SJCRH30 (cell line): ENCODE measurements around the gene SGO1. TPM values are rescaled to one million over a fixed set of nuclear protein-coding genes. Genes with fewer than 3 reads are reported as not detected.

Experiments used
- DNase-seq, 2 experiments: peaks; one replicate each; pipeline ENCODE4 v3.0.0-alpha.2; 2015 to 2020
- H3K27ac ChIP-seq: fragments of 250-450 bp; sonication (Bioruptor Pico); 2 replicates; pipeline ENCODE4 v1.5.1; 2020; ENCODE audit warnings: mild to moderate bottlenecking, moderate library complexity
- H3K27me3 ChIP-seq: fragments of 250-450 bp; sonication (Bioruptor Pico); 2 replicates; pipeline ENCODE4 v1.5.1; 2020; ENCODE audit warnings: mild to moderate bottlenecking, moderate library complexity
- H3K36me3 ChIP-seq: fragments of 250-450 bp; sonication (Bioruptor Pico); 2 replicates; pipeline ENCODE4 v1.5.1; 2020; ENCODE audit warnings: mild to moderate bottlenecking, moderate library complexity
- H3K4me1 ChIP-seq: fragments of 250-450 bp; sonication (Bioruptor Pico); 2 replicates; pipeline ENCODE4 v1.5.1; 2020; ENCODE audit warnings: mild to moderate bottlenecking, moderate library complexity
- H3K4me3 ChIP-seq: fragments of 250-450 bp; sonication (Bioruptor Pico); 2 replicates; pipeline ENCODE4 v1.5.1; 2020; ENCODE audit warnings: mild to moderate bottlenecking, moderate library complexity
- H3K9me3 ChIP-seq: fragments of 250-450 bp; sonication (Bioruptor Pico); replicated peaks from 2 replicates; pipeline ENCODE4 v1.5.1; 2020; ENCODE audit warnings: mild to moderate bottlenecking, moderate library complexity
- total RNA-seq: library from RNA; depleted of rRNA; stranded (reverse); fragments of >200 nt; shearing (Covaris generic); gene quantifications from 2 replicates; pipeline ENCODE4 v1.2.3, GENCODE V29; 2014; rRNA removed

Gene SGO1
- total RNA-seq, 1 experiment from 2014 or later = 26.6 TPM

GRCh38 chr3:20141316-20141715, 44.7 kb downstream of the SGO1 start:
- DNase-seq = peak in 1 of 2 experiments; percentile 45
- peak overlapping the region; percentile 12; the same call in 1 of the 2 replicates for H3K4me3 ChIP-seq
- no peaks in the 10 kb centered on the region for H3K27me3 ChIP-seq
- no peaks in the 10 kb centered on the region for H3K9me3 ChIP-seq
- H3K4me1 ChIP-seq = peaks cover 12% of the 10 kb centered on the region
- peak overlapping the region; percentile 79 for H3K27ac ChIP-seq
- no peaks in the 10 kb centered on the region for H3K36me3 ChIP-seq

DNA sequence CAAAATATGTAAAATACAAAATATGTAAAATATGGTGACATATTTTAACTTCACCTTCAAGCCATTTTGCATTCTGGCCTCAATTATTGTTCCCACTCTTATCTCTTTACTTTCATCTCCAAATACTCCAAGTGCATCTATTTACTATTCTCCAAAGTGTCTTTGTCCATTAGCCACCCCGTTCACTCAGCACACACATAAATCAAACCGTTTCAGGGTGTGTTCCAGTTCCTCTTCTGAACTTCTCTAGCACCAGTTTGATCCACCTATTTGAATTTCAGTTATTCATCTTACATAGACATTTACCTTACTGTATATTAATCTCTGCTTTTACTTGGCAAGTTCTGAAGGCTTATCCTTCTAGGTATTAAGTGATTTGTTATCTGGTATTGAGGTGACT, 45.1 kb downstream of the SGO1 start:
- no peaks in the 10 kb centered on the region for H3K27me3 ChIP-seq
- H3K4me1 ChIP-seq = peaks cover 12% of the 10 kb centered on the region
- no peaks in the 10 kb centered on the region for H3K36me3 ChIP-seq
- H3K9me3 ChIP-seq = no peaks in the 10 kb centered on the region
- H3K27ac ChIP-seq = peak overlapping the region; percentile 79; the same call in 1 of the 2 replicates
- no peak overlapping the region for H3K4me3 ChIP-seq
- DNase-seq = no peak

GRCh38 chr3:20137647-20138046, 48.4 kb downstream of the SGO1 start:
- Histone ChIP-seq H3K9me3 (no peaks in the 10 kb centered on the region), H3K36me3 (no peaks in the 10 kb centered on the region), H3K4me3 (no peak overlapping the region), H3K4me1 (peaks cover 7% of the 10 kb centered on the region), H3K27ac (no peak overlapping the region), H3K27me3 (no peaks in the 10 kb centered on the region)
- DNase-seq = no peak

DNA sequence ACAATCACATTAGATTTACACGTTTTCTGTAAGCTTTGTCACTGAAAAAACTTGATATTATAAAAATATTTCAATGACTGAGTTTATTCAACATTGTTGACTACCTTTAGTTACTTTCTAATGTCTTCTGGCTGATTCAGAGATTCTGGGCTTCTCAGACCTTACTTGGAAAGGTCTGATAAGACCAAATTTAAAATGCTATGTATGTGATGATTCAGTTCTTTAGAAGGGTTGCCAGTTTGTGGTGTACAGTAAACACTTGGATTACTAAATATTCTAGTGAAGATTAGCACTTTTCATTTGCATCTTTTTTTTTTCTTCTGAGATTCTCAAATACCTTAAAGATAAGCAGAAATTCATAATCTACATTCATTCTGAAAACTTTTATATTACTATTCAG, 49.8 kb downstream of the SGO1 start:
- Histone ChIP-seq H3K4me1 (no peaks in the 10 kb centered on the region), H3K4me3 (no peak overlapping the region), H3K27me3 (no peaks in the 10 kb centered on the region), H3K36me3 (no peaks in the 10 kb centered on the region), H3K9me3 (no peaks in the 10 kb centered on the region), H3K27ac (no peak overlapping the region)
- DNase-seq = no peak

- H3K27ac ChIP-seq = no peak overlapping the region
These were observed 55.9 kb downstream of the SGO1 start for GRCh38 chr3:20130106-20130505.

GRCh38 chr3:20128358-20128757, 57.6 kb downstream of the SGO1 start:
- H3K27ac ChIP-seq = no peak overlapping the region
- no peaks in the 10 kb centered on the region for H3K9me3 ChIP-seq

More at GRCh38 chr3:20130106-20130505, 55.9 kb downstream of the SGO1 start:
- H3K36me3 ChIP-seq = no peaks in the 10 kb centered on the region
- H3K27me3 ChIP-seq = no peaks in the 10 kb centered on the region
- DNase-seq = no peak
- H3K4me3 ChIP-seq = no peak overlapping the region
- no peaks in the 10 kb centered on the region for H3K9me3 ChIP-seq
- H3K4me1 ChIP-seq = no peaks in the 10 kb centered on the region

GRCh38 chr3:20125897-20126296, 60.1 kb downstream of the SGO1 start:
- Histone ChIP-seq H3K4me1 (no peaks in the 10 kb centered on the region), H3K4me3 (no peak overlapping the region)
- DNase-seq = no peak

More at GRCh38 chr3:20128358-20128757, 57.6 kb downstream of the SGO1 start:
- DNase-seq = no peak
- H3K4me1 ChIP-seq = no peaks in the 10 kb centered on the region
- H3K36me3 ChIP-seq = no peaks in the 10 kb centered on the region
- H3K4me3 ChIP-seq = no peak overlapping the region
- no peaks in the 10 kb centered on the region for H3K27me3 ChIP-seq

DNA sequence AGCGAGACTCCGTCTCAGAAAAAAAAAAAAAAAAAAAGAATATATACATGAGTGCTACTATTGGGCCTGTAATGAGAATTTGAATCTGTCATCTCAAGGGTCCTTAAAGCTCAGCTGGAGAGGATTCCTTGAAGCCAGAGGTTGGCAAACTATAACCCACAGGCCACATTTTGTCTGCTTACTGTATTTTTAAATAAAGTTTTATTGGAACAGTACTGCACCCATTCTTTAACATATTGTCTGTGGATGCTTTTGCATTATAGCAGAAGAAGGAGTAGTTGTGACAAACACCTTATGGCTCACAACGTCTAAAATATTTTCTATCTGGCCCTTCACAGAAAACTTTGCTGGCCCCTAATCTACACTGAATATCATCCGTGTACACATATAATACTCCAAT, 60.7 kb downstream of the SGO1 start:
- Histone ChIP-seq H3K4me3 (no peak overlapping the region), H3K27ac (no peak overlapping the region), H3K9me3 (no peaks in the 10 kb centered on the region), H3K36me3 (no peaks in the 10 kb centered on the region), H3K27me3 (no peaks in the 10 kb centered on the region), H3K4me1 (no peaks in the 10 kb centered on the region)
- DNase-seq = no peak

More at GRCh38 chr3:20125897-20126296, 60.1 kb downstream of the SGO1 start:
- H3K27me3 ChIP-seq = no peaks in the 10 kb centered on the region
- H3K9me3 ChIP-seq = no peaks in the 10 kb centered on the region
- H3K36me3 ChIP-seq = no peaks in the 10 kb centered on the region
- H3K27ac ChIP-seq = no peak overlapping the region

- Histone ChIP-seq H3K27me3 (no peaks in the 10 kb centered on the region), H3K9me3 (no peaks in the 10 kb centered on the region), H3K4me3 (no peak overlapping the region), H3K4me1 (no peaks in the 10 kb centered on the region), H3K36me3 (no peaks in the 10 kb centered on the region), H3K27ac (no peak overlapping the region)
- no peak for DNase-seq
These were observed 62.8 kb downstream of the SGO1 start for GRCh38 chr3:20123131-20123652.

DNA sequence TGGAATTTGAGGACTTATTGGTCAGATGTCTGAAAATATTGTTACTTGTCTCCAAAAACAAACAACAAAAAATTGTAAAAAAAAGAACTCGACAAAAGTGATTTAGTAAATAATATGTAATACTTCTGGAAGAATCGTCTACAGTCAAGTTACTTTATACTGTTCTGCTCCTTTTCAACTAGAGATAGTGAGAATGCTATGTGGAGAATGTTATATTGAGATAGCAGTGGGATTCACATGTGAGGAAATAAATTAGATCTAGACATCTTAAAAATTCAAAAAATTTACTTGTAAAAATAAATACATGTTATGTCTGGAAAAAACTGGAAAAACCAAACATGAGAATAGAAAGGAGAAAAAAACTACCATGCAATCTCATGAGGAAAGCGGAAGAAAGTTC, 64.9 kb downstream of the SGO1 start:
- no peak overlapping the region for H3K27ac ChIP-seq
- DNase-seq = no peak
- H3K9me3 ChIP-seq = no peaks in the 10 kb centered on the region
- no peaks in the 10 kb centered on the region for H3K36me3 ChIP-seq
- H3K4me3 ChIP-seq = no peak overlapping the region
- H3K4me1 ChIP-seq = no peaks in the 10 kb centered on the region
- no peaks in the 10 kb centered on the region for H3K27me3 ChIP-seq

Other genes starting within 250 kb of the SGO1 start
- 21.0 and 21.9 TPM in 2 replicates for gene RAB5A, start 239.1 kb downstream of the SGO1 start, total RNA-seq
- gene PP2D1, start 173.9 kb downstream of the SGO1 start, total RNA-seq = not detected in 2 replicates
- gene KAT2B, start 145.8 kb downstream of the SGO1 start, total RNA-seq = 5.0 and 5.3 TPM in 2 replicates